Stomach smooth muscle (tissue), 2 donors: ENCODE results near the gene SPEG.

Experiments
- H3K27ac ChIP-seq: one replicate; pipeline ENCODE4 v1.7.0; 2013; ENCODE audit warnings: mild to moderate bottlenecking, low read length, inconsistent platforms
- H3K27me3 ChIP-seq, 2 donors: one replicate each; pipeline ENCODE4 v1.7.0; 2013; ENCODE audit warnings: low read length in 2 of 2; ENCODE audit not compliant: insufficient read depth in 2 of 2, control insufficient read depth in 1 of 2
- H3K36me3 ChIP-seq, 2 donors: one replicate each; pipeline ENCODE4 v1.7.0; 2013; ENCODE audit warnings: low read length in 2 of 2; ENCODE audit not compliant: control insufficient read depth in 2 of 2, insufficient read depth in 2 of 2
- H3K4me1 ChIP-seq: one replicate; pipeline ENCODE4 v1.7.0; 2013; ENCODE audit warnings: low read length; ENCODE audit not compliant: control insufficient read depth, insufficient read depth
- H3K4me3 ChIP-seq, 2 donors: one replicate each; pipeline ENCODE4 v1.7.0; 2013; ENCODE audit warnings: low read length in 2 of 2
- H3K9ac ChIP-seq, 2 donors: one replicate each; pipeline ENCODE4 v1.7.0; 2013; ENCODE audit warnings: low read length in 2 of 2, mild to moderate bottlenecking in 1 of 2
- H3K9me3 ChIP-seq, 2 donors: one replicate each; pipeline ENCODE4 v1.7.0; 2013; ENCODE audit warnings: low read length in 2 of 2; ENCODE audit not compliant: control insufficient read depth in 2 of 2
- donor health status: healthy.
- donor health status: Pancreatic carcinoma.

Gene SPEG

DNA sequence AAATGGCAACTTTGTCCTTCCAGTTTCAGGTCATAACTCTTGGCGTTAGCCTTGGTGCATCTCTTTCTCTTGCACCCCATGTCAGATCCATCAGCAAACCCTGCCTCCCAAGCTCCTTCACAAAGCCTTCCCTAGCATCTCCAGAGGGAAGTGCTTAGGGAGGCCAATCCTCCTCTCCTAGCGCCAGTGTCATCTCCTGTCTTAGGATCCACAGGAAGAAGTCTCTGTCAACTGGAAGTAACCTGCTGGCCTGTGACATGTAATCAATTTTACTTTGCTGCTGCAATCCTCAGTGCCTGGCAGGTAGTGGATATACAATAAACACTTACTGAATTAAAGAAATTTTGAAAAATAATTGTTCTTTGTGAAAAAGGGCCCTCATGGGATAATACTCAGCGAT is 39.0 kb upstream of the SPEG start:
- peaks cover 5% of the 10 kb centered on the region for H3K4me1 ChIP-seq
- H3K27me3 ChIP-seq, result no peaks in the 10 kb centered on the region
- H3K9ac ChIP-seq, result no peak overlapping the region
- H3K36me3 ChIP-seq, result no peaks in the 10 kb centered on the region
- H3K4me3 ChIP-seq, result no peak overlapping the region
- H3K27ac ChIP-seq, result no peak overlapping the region
- no peaks in the 10 kb centered on the region for H3K9me3 ChIP-seq

- Histone ChIP-seq H3K4me3 (no peak overlapping the region), H3K9ac (no peak overlapping the region), H3K4me1 (peaks cover 5% of the 10 kb centered on the region), H3K27ac (no peak overlapping the region), H3K27me3 (no peaks in the 10 kb centered on the region), H3K9me3 (no peaks in the 10 kb centered on the region), H3K36me3 (no peaks in the 10 kb centered on the region)
These were observed 37.7 kb upstream of the SPEG start for GRCh38 chr2:219396863-219397457.

- H3K9ac ChIP-seq, result no peak overlapping the region
- H3K9me3 ChIP-seq, result no peaks in the 10 kb centered on the region
- peak overlapping the region; percentile 41 for H3K27ac ChIP-seq
- no peaks in the 10 kb centered on the region for H3K36me3 ChIP-seq
- H3K4me1 ChIP-seq, result peaks cover 11% of the 10 kb centered on the region
- no peaks in the 10 kb centered on the region for H3K27me3 ChIP-seq
- H3K4me3 ChIP-seq, result no peak overlapping the region
These were observed 35.8 kb upstream of the SPEG start for GRCh38 chr2:219398721-219399363.

- Histone ChIP-seq H3K4me1 (peaks cover 22% of the 10 kb centered on the region), H3K27me3 (no peaks in the 10 kb centered on the region), H3K9me3 (no peaks in the 10 kb centered on the region), H3K27ac (no peak overlapping the region), H3K4me3 (no peak overlapping the region), H3K36me3 (no peaks in the 10 kb centered on the region), H3K9ac (no peak overlapping the region)
These were observed 34.7 kb upstream of the SPEG start for GRCh38 chr2:219399716-219400478.

DNA sequence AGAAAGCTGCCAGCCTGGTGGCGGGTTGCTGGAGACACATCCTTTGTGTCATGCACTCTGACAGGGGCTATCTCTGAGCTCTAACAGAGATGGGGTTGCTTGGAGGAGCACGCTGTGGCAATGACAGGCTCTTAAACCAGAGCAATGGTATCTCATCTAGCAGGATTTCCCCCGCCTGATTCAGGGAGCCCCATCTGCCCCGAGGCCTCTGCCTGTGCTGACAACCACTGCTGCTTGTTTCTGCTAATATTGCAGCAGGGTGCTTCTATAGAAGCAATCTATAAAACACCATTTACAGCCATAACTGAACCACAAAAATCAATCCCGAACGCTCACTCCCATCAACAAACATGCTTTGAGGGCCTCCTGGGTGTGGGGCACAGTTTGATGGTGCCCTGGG is 34.1 kb upstream of the SPEG start:
- peaks cover 28% of the 10 kb centered on the region for H3K4me1 ChIP-seq
- no peak overlapping the region for H3K9ac ChIP-seq
- no peak overlapping the region for H3K27ac ChIP-seq
- no peak overlapping the region for H3K4me3 ChIP-seq
- no peaks in the 10 kb centered on the region for H3K9me3 ChIP-seq
- no peaks in the 10 kb centered on the region for H3K36me3 ChIP-seq
- H3K27me3 ChIP-seq, result no peaks in the 10 kb centered on the region

- Histone ChIP-seq H3K4me1 (peaks cover 38% of the 10 kb centered on the region), H3K9me3 (no peaks in the 10 kb centered on the region), H3K4me3 (no peak overlapping the region), H3K9ac (no peak overlapping the region), H3K27ac (no peak overlapping the region), H3K27me3 (no peaks in the 10 kb centered on the region), H3K36me3 (no peaks in the 10 kb centered on the region)
These were observed 33.0 kb upstream of the SPEG start for GRCh38 chr2:219401606-219402005.

- Histone ChIP-seq H3K27me3 (no peaks in the 10 kb centered on the region), H3K4me1 (peaks cover 51% of the 10 kb centered on the region), H3K9me3 (no peaks in the 10 kb centered on the region), H3K9ac (peak overlapping the region in 1 of 2 donors; percentile 56), H3K27ac (no peak overlapping the region), H3K4me3 (no peak overlapping the region), H3K36me3 (no peaks in the 10 kb centered on the region)
These were observed 31.8 kb upstream of the SPEG start for GRCh38 chr2:219402665-219403515.

DNA sequence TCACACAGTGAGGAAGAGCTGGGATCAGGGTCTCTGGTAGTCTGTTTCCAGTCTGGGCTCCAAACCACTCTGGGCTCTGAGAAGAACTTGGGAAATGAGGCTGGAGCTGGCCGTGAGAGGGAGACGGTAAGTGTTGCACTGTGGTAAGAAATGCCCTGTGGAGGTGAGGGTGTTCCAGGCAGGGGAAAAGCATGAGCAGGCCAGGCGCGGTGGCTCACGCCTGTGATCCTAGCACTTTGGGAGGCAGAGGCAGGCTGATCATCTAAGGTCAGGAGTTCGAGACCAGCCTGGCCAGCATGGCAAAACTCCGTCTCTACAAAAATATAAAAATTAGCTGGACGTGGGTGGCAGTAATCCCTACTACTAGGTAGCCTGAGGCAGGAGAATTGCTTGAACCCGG is 30.8 kb upstream of the SPEG start:
- Histone ChIP-seq H3K9me3 (no peaks in the 10 kb centered on the region), H3K36me3 (no peaks in the 10 kb centered on the region), H3K27me3 (no peaks in the 10 kb centered on the region), H3K4me1 (peaks cover 58% of the 10 kb centered on the region), H3K27ac (peak overlapping the region; percentile 98), H3K4me3 (peak overlapping the region in 1 of 2 donors; percentile 54), H3K9ac (peak overlapping the region; percentile 21 to 56)

- H3K4me1 ChIP-seq, result peaks cover 61% of the 10 kb centered on the region
- no peaks in the 10 kb centered on the region for H3K27me3 ChIP-seq
- H3K36me3 ChIP-seq, result no peaks in the 10 kb centered on the region
- peak overlapping the region; percentile 98 for H3K27ac ChIP-seq
- peak overlapping the region; percentile 56 to 72 for H3K9ac ChIP-seq
- peak overlapping the region; percentile 1 to 54 for H3K4me3 ChIP-seq
- no peaks in the 10 kb centered on the region for H3K9me3 ChIP-seq
These were observed 30.2 kb upstream of the SPEG start for GRCh38 chr2:219404291-219404910.

- H3K27ac ChIP-seq, result peak overlapping the region; percentile 98
- no peaks in the 10 kb centered on the region for H3K9me3 ChIP-seq
- peak overlapping the region; percentile 56 to 72 for H3K9ac ChIP-seq
- H3K4me1 ChIP-seq, result peaks cover 67% of the 10 kb centered on the region
- peak overlapping the region; percentile 1 to 54 for H3K4me3 ChIP-seq
- no peaks in the 10 kb centered on the region for H3K36me3 ChIP-seq
- no peaks in the 10 kb centered on the region for H3K27me3 ChIP-seq
These were observed 29.7 kb upstream of the SPEG start for GRCh38 chr2:219404954-219405353.
